HG03520 (cell line): ENCODE data around the gene KCNK6.
"Not testable (repeated sequence)": the region's sequence is repeated elsewhere in the genome, so short reads cannot be mapped to it uniquely, and the experiment has no call there.

Experiments
- ATAC-seq: cut with Tn5 transposase; IDR thresholded peaks from one replicate; pipeline ENCODE4 v1.9.1; 2021; ENCODE audit warnings: mild to moderate bottlenecking, moderate library complexity; ENCODE audit not compliant: unreplicated experiment

The KCNK6 gene

DNA sequence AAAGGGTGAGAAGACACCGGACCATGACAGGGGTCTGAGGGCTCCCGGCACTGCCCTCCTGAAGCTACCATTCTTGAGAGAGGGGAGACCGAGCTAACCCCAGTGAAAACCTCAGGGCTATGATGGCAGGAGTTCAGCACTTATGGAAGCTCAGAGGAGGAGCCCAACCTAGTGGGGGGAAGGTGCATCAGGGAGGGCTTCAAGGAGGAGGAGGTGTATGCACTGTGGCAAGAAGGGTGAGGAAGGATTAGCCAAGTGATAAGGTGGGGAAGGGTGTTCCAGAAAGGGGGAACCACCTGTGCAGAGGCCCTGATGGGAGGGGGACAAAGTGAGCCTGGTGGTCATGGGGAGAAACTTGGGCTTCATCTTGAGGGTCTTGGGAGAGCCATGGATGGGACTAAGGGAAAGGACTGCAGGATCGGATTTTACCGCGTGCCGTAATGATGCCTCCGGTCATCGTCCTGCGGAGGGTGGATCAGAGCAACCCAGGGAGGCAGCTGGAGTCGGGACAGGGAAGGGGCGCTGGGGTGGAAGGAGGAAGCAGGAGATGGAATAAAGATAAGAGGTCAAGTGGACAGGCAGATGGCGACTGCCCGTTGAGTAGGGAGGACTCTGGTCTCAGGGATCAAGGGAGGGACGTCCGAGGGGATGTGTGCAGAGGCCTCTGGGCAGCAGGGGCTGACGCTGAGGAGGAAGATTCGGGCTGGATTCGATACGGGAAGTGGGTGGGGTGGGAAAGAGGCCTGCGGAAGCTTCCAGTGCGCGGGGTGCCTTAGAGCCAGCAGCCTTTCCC is 41.4 kb downstream of the KCNK6 start:
- no peak for ATAC-seq

GRCh38 chr19:38361633-38362075 is 42.0 kb downstream of the KCNK6 start:
- ATAC-seq = no peak

GRCh38 chr19:38362076-38362945 is 42.7 kb downstream of the KCNK6 start:
- ATAC-seq = no peak

- ATAC-seq = not testable (repeated sequence)
These were observed 43.5 kb downstream of the KCNK6 start for GRCh38 chr19:38362946-38363688.

- no peak for ATAC-seq
These were observed 47.4 kb downstream of the KCNK6 start for GRCh38 chr19:38367041-38367440.

DNA sequence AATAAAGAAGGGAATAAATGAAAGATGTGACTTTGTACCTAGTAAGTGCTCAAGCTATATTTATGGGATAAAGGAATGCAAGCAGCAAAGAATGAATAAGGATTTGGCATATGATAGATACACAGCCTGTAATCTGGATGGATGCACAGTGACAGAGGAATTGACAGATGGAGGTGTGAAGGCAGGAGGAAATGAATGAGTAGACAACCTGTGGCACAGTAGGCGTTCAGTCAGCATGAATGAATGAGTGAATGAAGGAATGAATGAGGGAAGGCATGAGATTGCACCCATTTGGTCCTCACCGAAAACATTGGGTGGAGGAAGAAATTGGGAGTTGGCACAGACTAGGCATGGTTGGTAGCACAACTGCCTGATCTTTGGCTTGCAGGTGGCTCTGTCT is 49.9 kb downstream of the KCNK6 start:
- ATAC-seq = no peak

DNA sequence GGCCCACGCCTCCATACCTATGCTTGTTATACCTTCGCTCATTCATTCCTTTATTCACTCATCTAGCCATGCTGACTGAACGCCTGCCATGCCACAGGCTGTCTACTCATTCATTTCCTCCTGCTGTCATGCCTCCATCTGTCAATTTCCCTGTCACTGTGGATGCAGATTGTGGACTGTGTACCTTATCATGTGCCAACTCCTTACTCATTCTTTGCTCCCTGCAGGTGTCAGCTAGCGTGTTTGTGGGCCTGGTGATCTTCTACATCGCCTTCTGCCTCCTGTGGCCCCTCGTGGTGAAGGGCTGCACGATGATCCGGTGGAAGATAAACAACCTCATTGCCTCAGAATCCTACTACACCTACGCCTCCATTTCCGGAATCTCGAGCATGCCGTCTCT is 50.7 kb downstream of the KCNK6 start:
- ATAC-seq = no peak

- ATAC-seq = no peak
These were observed 51.4 kb downstream of the KCNK6 start for GRCh38 chr19:38371081-38371480.

GRCh38 chr19:38373907-38374331 is 54.3 kb downstream of the KCNK6 start:
- no peak for ATAC-seq

DNA sequence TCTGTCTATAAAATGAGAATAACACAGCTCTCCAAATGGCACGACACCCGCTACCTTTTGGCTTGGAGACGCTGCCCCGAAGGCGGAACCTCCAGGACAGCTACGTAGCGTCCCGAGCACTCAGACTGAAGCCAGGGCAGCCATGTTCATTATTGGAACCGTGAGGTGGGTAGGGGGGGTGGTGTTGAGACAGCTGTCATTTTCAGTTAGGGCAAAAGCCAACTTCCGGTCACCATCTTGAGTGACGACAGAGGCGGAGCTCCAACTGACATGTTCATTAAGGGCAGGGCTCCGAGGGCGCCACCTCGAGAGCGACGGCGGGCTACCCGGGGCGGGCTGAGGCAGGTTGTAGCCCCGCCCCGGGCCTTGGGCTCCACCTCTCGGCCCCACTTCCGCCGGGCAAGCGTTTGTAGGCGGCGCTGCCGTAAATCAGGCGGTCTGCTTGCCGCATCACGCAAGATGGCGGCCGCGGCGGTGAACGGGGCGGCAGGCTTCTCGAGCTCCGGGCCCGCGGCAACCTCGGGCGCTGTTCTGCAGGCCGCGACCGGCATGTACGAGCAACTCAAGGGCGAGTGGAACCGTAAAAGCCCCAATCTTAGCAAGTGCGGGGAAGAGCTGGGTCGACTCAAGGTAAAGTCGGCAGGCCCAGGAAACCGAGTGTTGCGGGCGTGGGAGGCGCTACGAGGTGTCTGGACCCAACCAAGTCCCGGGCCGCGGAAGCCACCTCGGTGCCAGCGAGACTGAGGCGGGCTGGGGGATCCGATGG is 54.9 kb downstream of the KCNK6 start, which contains the start of gene PSMD8:
PSMD8 (plus strand) TSS at position 240 of the 766 bp plus-strand sequence; CDS start at position 271, 31 bp downstream.
- peak; percentile 90 for ATAC-seq

DNA sequence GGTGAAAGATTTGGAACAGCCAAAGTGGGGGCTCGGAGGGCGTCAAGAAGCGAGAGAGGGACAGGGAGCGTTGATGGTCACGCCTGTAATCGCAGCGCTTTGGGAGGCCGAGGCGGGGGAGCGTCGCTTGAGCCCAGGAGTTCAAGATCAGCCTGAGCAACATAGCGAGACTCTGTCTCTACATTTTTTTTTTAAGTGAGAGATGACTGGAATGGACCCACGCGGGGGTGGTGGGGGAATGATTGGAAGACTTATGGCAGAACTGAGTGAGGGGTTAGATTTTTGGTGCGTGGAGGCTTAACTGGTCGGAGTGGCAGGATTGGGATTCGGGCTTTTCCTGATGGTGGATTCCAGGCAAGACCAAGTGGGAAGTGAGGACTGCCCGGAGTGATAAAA is 55.5 kb downstream of the KCNK6 start:
- ATAC-seq = no peak

DNA sequence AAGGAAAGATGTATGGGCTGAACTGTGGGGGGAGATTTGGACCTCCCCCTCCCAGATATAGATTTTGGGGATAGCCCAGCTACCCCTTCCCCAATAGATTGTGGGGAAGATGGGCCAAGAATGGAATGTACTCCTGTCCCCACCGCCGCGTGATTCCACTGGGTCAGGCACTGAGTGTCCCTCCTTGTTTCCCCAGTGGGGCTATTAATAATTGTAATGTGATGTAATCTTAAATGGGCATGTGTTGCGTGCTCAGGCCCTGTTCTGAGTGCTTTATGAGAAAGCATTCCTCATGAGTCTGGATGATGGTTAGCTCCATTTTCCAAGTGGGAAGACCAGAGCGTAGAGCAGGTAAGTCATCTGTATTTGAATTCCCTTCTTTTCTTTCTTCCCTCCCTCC is 56.1 kb downstream of the KCNK6 start:
- no peak for ATAC-seq

DNA sequence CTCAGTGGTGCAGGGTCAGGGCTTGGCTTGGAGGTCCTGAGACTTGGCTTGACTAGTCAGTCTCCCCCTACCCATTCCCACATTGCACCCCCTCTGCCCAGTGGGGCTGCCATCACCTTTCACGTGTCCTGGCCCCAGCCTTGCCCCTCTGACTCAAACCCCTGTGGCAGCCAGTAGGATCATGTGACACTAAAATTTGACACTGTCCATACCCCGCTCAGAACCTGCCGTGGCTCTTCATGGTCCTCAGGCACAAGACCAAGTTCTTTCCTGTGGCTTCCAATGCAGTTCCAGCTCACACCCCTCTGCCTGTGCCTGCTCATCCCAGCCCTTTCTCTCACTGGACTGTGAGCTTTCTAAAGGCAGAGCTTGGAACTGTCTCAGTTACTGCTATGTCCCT is 56.9 kb downstream of the KCNK6 start:
- ATAC-seq = no peak

DNA sequence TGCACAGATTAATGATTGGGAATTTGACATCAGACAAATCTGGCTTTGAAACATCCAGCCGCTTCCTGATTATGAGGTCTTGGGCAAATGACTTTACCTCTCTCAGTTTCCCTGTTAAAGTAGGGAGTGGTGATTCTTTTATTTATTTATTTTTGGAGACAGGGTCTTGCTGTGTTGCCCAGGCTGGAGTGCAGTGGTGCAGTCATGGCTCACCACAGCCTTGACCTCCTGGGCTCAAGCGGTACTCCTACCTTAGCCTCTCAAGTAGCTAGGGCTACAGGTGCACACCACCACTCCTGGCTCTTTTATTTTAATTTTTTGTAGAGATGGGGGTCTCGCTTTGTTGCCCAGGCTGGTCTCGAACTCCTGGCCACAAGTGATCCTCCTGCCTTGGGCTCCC is 57.4 kb downstream of the KCNK6 start:
- no peak for ATAC-seq

GRCh38 chr19:38378866-38379265 is 59.2 kb downstream of the KCNK6 start:
- no peak for ATAC-seq

DNA sequence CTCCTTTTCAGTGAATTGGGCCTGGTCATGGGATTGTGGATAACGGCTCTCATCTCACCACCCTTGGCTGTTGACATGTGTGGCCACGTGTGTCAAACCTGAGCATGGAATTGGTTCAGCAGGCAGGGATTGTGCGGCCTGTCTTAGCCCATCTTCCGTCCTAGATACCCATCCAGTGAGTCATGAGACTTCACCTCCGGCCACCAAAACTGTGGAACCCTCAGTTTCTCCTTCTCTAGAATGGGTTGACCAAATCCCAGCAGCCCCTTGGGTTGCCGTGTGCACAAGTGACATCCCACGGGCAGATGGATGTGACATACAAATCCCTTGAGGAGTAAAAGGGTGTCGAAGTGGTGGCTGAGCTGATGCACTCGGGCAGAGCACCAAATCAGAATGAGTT is 61.5 kb downstream of the KCNK6 start:
- ATAC-seq = no peak
